Calu3 (cell line): ENCODE data around the gene B4GALNT3. TPM values are rescaled to one million over a fixed set of nuclear protein-coding genes. Genes with fewer than 3 reads are reported as not detected.
A peak's percentile ranks its signal among the peaks of the same experiment; 100 is the strongest.

Source experiments
- BruUV-seq: library from RNA; stranded (reverse); fragments of 400-500 nt; replicated peaks from 2 replicates; lab custom pipeline; 2021; lab: Mats Ljungman, UMichigan
- CTCF ChIA-PET: fragments of 300-600 bp; sonication (Branson Sonifier 250); formaldehyde crosslinking; loops from one replicate; lab custom pipeline; 2022; ENCODE audit warnings: antibody characterized with exemption; lab: Charles Lee
- DNase-seq: peaks from one replicate; pipeline ENCODE4 v3.0.0; 2022
- H3K27ac Mint-ChIP-seq: one replicate; pipeline ENCODE4 v1.8.0; 2022; ENCODE audit warnings: mixed read lengths; ENCODE audit not compliant: unreplicated experiment
- H3K27me3 Mint-ChIP-seq: one replicate; pipeline ENCODE4 v1.8.0; 2022; ENCODE audit warnings: mixed read lengths; ENCODE audit not compliant: unreplicated experiment
- H3K36me3 Mint-ChIP-seq: one replicate; pipeline ENCODE4 v1.8.0; 2022; ENCODE audit warnings: mild to moderate bottlenecking, moderate library complexity, mixed read lengths; ENCODE audit not compliant: insufficient read depth, unreplicated experiment
- H3K4me1 Mint-ChIP-seq: one replicate; pipeline ENCODE4 v1.8.0; 2022; ENCODE audit warnings: mild to moderate bottlenecking, low read depth, mixed read lengths; ENCODE audit not compliant: unreplicated experiment
- H3K4me3 Mint-ChIP-seq: one replicate; pipeline ENCODE4 v1.8.0; 2022; ENCODE audit warnings: mild to moderate bottlenecking, low read depth, moderate library complexity, mixed read lengths; ENCODE audit not compliant: unreplicated experiment
- H3K9me3 Mint-ChIP-seq: one replicate; pipeline ENCODE4 v1.8.0; 2022; ENCODE audit warnings: low read depth, mixed read lengths; ENCODE audit not compliant: unreplicated experiment
- intact Hi-C: fragments of 100-400 bp; cut with micrococcal nuclease; formaldehyde crosslinking; loops from one replicate; pipeline ENCODE4 v1.10.0; 2022; ENCODE audit not compliant: unreplicated experiment
- total RNA-seq: library from RNA; stranded (reverse); gene quantifications from 2 replicates; pipeline ENCODE4 v1.2.3, GENCODE V29; 2022
- TF ChIP-seq, protein P1 (sequence below): fragments of 200-600 bp; IDR thresholded peaks from one replicate; pipeline ENCODE4 v1.8.0; 2022; ENCODE audit warnings: antibody characterized with exemption; ENCODE audit not compliant: unreplicated experiment

B4GALNT3 gene
- total RNA-seq, 1 experiment from 2014 or later = 19.3 TPM

DNA sequence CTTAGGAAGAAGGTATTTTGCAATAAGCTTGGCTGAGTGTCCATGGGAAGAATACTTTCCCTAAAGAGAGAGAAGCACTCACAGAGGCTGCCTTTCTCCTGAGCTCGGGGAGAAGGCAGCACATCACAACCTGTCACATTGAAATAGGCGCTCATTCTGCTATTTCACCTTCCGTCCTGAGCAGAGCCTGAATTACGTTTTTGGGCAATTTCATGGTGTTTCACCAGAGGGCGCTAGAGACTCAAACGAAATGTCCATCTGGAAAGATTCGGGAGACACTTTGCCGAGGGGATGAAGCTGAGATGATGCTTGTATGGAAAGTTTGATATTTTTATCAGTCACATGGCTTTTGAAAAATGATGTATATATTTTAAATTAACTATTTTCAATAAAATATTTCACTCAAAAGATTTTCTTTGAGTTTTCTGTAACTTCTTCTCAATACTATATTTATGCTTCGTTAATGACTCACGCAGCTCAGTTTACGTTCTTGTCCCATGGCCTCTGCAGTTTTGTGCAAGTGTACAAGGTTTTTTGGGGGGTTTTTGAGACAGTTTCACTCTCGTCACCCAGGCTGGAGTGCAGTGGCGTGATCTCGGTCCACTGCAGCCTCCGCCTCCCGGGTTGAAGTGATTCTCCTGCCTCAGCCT lies 17.4 kb upstream of the B4GALNT3 start:
- no peak overlapping the region for H3K4me3 Mint-ChIP-seq
- H3K27me3 Mint-ChIP-seq = no peaks in the 10 kb centered on the region
- H3K36me3 Mint-ChIP-seq = no peaks in the 10 kb centered on the region
- intact Hi-C loops = loop anchor here (1.0 kb wide), 1 partner anchor 105 kb away; no protein-coding TSS in a partner anchor
- H3K4me1 Mint-ChIP-seq = no peaks in the 10 kb centered on the region
- CTCF ChIA-PET = interaction anchor here (0.6 to 1.3 kb wide), 6 partner anchors 11 to 507 kb away, joined by 3 to 6 read pairs (median 4); partner anchors contain the start of gene RAD52
- no peak overlapping the region for H3K27ac Mint-ChIP-seq
- H3K9me3 Mint-ChIP-seq = no peaks in the 10 kb centered on the region
- DNase-seq = peak; percentile 61
- TF ChIP-seq, protein P1, sequence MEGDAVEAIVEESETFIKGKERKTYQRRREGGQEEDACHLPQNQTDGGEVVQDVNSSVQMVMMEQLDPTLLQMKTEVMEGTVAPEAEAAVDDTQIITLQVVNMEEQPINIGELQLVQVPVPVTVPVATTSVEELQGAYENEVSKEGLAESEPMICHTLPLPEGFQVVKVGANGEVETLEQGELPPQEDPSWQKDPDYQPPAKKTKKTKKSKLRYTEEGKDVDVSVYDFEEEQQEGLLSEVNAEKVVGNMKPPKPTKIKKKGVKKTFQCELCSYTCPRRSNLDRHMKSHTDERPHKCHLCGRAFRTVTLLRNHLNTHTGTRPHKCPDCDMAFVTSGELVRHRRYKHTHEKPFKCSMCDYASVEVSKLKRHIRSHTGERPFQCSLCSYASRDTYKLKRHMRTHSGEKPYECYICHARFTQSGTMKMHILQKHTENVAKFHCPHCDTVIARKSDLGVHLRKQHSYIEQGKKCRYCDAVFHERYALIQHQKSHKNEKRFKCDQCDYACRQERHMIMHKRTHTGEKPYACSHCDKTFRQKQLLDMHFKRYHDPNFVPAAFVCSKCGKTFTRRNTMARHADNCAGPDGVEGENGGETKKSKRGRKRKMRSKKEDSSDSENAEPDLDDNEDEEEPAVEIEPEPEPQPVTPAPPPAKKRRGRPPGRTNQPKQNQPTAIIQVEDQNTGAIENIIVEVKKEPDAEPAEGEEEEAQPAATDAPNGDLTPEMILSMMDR = peak; percentile 59
- no TSS peak for BruUV-seq

DNA sequence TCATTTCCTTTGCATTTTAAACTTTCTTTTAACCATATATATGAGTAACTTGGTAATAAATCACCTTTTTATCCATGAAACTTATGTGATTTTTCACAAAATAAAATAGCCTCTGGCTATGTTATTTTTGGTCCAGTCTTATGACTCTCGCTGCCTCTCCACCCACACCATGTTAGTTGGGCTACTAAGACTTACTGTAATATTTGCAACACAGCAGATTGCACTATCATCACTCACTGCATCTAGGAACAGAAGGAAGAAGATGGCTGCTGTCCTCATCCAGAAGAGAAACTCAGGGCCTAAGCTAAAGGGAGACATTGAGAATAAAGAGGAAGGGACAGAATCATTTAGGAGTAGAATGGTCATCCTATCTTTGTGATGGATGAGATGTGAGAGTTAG lies 12.6 kb upstream of the B4GALNT3 start:
- H3K4me1 Mint-ChIP-seq = no peaks in the 10 kb centered on the region
- CTCF ChIA-PET = interaction anchor here (0.7 kb wide), 1 partner anchor 83 kb away, joined by 3 read pairs; no protein-coding TSS in a partner anchor
- intact Hi-C loops = no loop called here

DNA sequence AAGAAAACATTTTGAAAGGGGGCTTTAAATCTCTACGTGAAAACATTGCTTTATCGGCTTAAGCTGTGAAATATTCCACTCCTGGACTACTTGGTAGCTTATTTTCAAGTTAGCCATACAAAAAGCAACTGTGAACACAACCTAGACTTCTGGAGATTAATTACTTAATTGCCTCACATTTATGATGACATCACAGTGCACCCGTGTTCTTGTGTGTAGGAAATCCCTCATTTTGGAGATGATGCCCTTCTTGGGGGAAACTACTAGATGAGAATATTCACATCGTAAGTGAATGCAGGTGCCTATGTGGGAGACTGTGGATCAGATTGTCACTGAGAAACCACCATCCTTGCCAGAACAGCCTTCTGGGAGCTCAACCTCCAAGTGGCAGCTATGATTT lies 10.5 kb upstream of the B4GALNT3 start:
- no TSS peak for BruUV-seq
- H3K36me3 Mint-ChIP-seq = peaks cover 4% of the 10 kb centered on the region
- TF ChIP-seq, protein P1 = no peak

More for the DNA sequence above, 12.6 kb upstream of the B4GALNT3 start:
- H3K9me3 Mint-ChIP-seq = no peaks in the 10 kb centered on the region
- H3K27me3 Mint-ChIP-seq = no peaks in the 10 kb centered on the region
- no peak for DNase-seq
- TF ChIP-seq, protein P1 = no peak
- no peak overlapping the region for H3K27ac Mint-ChIP-seq
- BruUV-seq = no TSS peak
- no peaks in the 10 kb centered on the region for H3K36me3 Mint-ChIP-seq
- H3K4me3 Mint-ChIP-seq = no peak overlapping the region

DNA sequence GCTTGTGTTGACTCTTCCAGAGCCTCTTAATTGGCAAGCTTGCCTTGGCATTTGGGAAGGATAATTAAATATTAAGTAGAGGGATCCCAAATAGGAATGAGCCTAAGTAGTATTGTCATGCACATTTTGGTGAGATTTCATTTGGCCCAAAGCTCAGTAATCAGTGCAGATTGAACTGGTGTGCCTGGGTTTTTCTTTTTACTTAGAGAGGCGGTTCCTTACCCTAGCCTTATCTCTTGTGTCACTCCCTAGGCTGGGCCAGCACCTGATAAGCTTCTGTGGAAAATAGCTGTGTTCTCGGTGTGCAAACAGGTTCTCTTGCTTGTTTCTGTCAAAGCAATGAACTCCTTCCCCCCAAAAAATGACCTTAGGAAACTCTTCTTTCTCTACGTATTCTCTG lies 9.3 kb upstream of the B4GALNT3 start:
- H3K9me3 Mint-ChIP-seq = no peaks in the 10 kb centered on the region
- TF ChIP-seq, protein P1 = no peak
- no peak overlapping the region for H3K27ac Mint-ChIP-seq
- CTCF ChIA-PET = interaction anchor here (0.9 kb wide), 1 partner anchor 90 kb away, joined by 3 read pairs; no protein-coding TSS in a partner anchor
- no TSS peak for BruUV-seq
- H3K4me3 Mint-ChIP-seq = no peak overlapping the region
- peaks cover 16% of the 10 kb centered on the region for H3K27me3 Mint-ChIP-seq
- H3K4me1 Mint-ChIP-seq = no peaks in the 10 kb centered on the region
- peaks cover 4% of the 10 kb centered on the region for H3K36me3 Mint-ChIP-seq
- intact Hi-C loops = no loop called here
- DNase-seq = no peak

More for the DNA sequence above, 10.5 kb upstream of the B4GALNT3 start:
- Mint-ChIP-seq H3K9me3 (no peaks in the 10 kb centered on the region), H3K27me3 (peaks cover 4% of the 10 kb centered on the region), H3K4me1 (no peaks in the 10 kb centered on the region), H3K4me3 (no peak overlapping the region), H3K27ac (no peak overlapping the region)
- CTCF ChIA-PET = interaction anchor here (1.4 kb wide), 1 partner anchor 9 kb away, joined by 3 read pairs; no protein-coding TSS in a partner anchor
- intact Hi-C loops = no loop called here
- no peak for DNase-seq
